Trophoblast cell (in vitro differentiated cells and primary cell): ENCODE measurements around the gene PRODH2.
A peak's percentile ranks its signal among the peaks of the same experiment; 100 is the strongest.

Experiments used
- DNase-seq, 2 donors: peaks; one replicate each; pipeline ENCODE4 v3.0.0-alpha.2; 2016
- H2AFZ ChIP-seq: 2 replicates; pipeline ENCODE4 v1.6.1; 2013; ENCODE audit warnings: low read length, moderate library complexity, mild to moderate bottlenecking; ENCODE audit not compliant: insufficient read depth, poor library complexity
- H2AK5ac ChIP-seq: 2 replicates; pipeline ENCODE4 v1.6.1; 2013; ENCODE audit warnings: mild to moderate bottlenecking, low read length
- H2BK120ac ChIP-seq: 2 replicates; pipeline ENCODE4 v1.6.1; 2013; ENCODE audit warnings: low read length, mild to moderate bottlenecking, moderate library complexity; ENCODE audit not compliant: insufficient read depth, poor library complexity
- H2BK12ac ChIP-seq: 2 replicates; pipeline ENCODE4 v1.6.1; 2013; ENCODE audit warnings: mild to moderate bottlenecking, low read length, moderate library complexity
- H2BK5ac ChIP-seq: 2 replicates; pipeline ENCODE4 v1.6.1; 2013; ENCODE audit warnings: low read length, low read depth, moderate library complexity, mild to moderate bottlenecking; ENCODE audit not compliant: poor library complexity
- H3K14ac ChIP-seq: 2 replicates; pipeline ENCODE4 v1.6.1; 2013; ENCODE audit warnings: mild to moderate bottlenecking, low read length
- H3K18ac ChIP-seq: 2 replicates; pipeline ENCODE4 v1.6.1; 2013; ENCODE audit warnings: mild to moderate bottlenecking, low read length
- H3K23ac ChIP-seq: 2 replicates; pipeline ENCODE4 v1.6.1; 2013; ENCODE audit warnings: low read length
- H3K27ac ChIP-seq: 2 replicates; pipeline ENCODE4 v1.5.1; 2013; ENCODE audit warnings: low read depth, mild to moderate bottlenecking, inconsistent platforms, low read length, moderate library complexity
- H3K27me3 ChIP-seq: 2 replicates; pipeline ENCODE4 v1.6.1; 2013; ENCODE audit warnings: inconsistent platforms, mild to moderate bottlenecking, low read length, moderate library complexity; ENCODE audit not compliant: insufficient read depth
- H3K36me3 ChIP-seq, 2 experiments: 1 replicate in 1 of 2; 2 replicates in 1 of 2; pipeline ENCODE4 v1.6.1; 2013; ENCODE audit warnings: low read length in 2 of 2, mild to moderate bottlenecking in 2 of 2, moderate library complexity in 1 of 2; ENCODE audit not compliant: insufficient read depth in 2 of 2, control insufficient read depth in 1 of 2
- H3K4ac ChIP-seq: 2 replicates; pipeline ENCODE4 v1.6.1; 2013; ENCODE audit warnings: low read depth, mild to moderate bottlenecking, low read length, moderate library complexity
- H3K4me1 ChIP-seq, 2 experiments: 1 replicate in 1 of 2; 2 replicates in 1 of 2; pipeline ENCODE4 v1.6.1; 2013; ENCODE audit warnings: low read length in 2 of 2, mild to moderate bottlenecking in 2 of 2, moderate library complexity in 1 of 2; ENCODE audit not compliant: insufficient read depth in 2 of 2, control insufficient read depth in 1 of 2
- H3K4me2 ChIP-seq: 2 replicates; pipeline ENCODE4 v1.6.1; 2013; ENCODE audit warnings: inconsistent platforms, mild to moderate bottlenecking, low read length, moderate library complexity
- H3K4me3 ChIP-seq: 2 replicates; pipeline ENCODE4 v1.5.1; 2013; ENCODE audit warnings: mild to moderate bottlenecking, low read depth, low read length, inconsistent platforms
- H3K79me1 ChIP-seq: one replicate; pipeline ENCODE4 v1.6.1; 2013; ENCODE audit warnings: low read length
- H3K79me2 ChIP-seq: 2 replicates; pipeline ENCODE4 v1.6.1; 2013; ENCODE audit warnings: low read length, mild to moderate bottlenecking; ENCODE audit not compliant: control insufficient read depth, insufficient read depth, poor library complexity
- H3K9ac ChIP-seq: 2 replicates; pipeline ENCODE4 v1.6.1; 2013; ENCODE audit warnings: mild to moderate bottlenecking, low read length
- H3K9me3 ChIP-seq: 2 replicates; pipeline ENCODE4 v1.6.1; 2013; ENCODE audit warnings: low read depth, mild to moderate bottlenecking, control low read depth, inconsistent platforms, low read length; ENCODE audit not compliant: insufficient read depth
- H4K12ac ChIP-seq: 2 replicates; pipeline ENCODE4 v1.6.1; 2013; ENCODE audit warnings: low read depth, mild to moderate bottlenecking, low read length, moderate library complexity
- H4K8ac ChIP-seq: 2 replicates; pipeline ENCODE4 v1.6.1; 2013; ENCODE audit warnings: low read depth, mild to moderate bottlenecking, low read length, moderate library complexity
- H4K91ac ChIP-seq: one replicate; pipeline ENCODE4 v1.6.1; 2013; ENCODE audit warnings: low read depth, mild to moderate bottlenecking, low read length, moderate library complexity
- WGBS: extraction: QIAGEN DNeasy Blood & Tissue Kit; methylation state at CpG from one replicate; pipeline ENCODE4 v1.1.7; 2013; ENCODE audit warnings: missing lambda C conversion rate; ENCODE audit not compliant: insufficient read length, insufficient coverage; ENCODE audit errors: extremely low coverage; 5-methylcytosine and 5-hydroxymethylcytosine counted together

The PRODH2 gene

DNA sequence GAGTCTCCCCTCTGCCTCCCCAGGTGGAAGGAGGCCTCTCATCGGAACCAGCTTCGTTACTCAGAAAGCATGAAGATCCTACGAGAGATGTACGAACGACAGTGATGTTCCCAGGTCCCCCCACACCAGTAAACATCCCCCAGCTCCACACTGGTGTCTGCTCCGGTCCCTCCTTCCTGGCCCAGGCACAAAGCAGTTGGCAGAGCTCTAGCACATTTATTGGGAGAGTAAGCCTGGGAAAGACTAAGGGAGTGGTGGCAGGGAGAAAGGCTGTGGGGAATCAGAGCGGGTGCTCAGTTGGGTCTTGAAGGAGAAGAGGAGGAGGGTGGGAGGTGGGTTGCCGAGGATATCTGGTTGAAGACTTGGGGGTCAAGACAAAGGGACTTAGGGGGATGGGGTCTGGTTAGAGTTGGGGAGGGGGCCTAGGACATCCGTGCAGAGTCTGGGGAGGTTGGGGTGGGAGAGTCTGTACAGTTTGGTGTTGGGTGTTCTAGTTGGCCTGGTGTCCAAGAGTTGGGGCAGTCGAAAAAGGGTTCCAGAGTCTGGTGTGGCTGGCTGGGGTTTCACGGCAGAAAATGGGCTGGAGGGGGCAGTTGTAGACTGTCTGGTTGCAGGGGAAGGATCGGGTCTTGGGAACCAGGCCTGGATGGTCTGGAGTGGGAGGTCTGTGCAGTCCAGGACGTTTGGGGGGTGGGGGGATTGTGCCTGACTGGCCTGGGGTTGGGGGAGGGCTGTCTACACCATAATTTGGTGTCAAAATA lies 58.1 kb downstream of the PRODH2 start:
- Histone ChIP-seq H3K4me1 (peaks cover 33 to 34% of the 10 kb centered on the region in 2 experiments), H3K23ac (no peak overlapping the region), H2BK120ac (no peak overlapping the region), H3K18ac (no peak overlapping the region), H4K12ac (no peak overlapping the region), H3K27me3 (no peaks in the 10 kb centered on the region), H3K79me2 (peaks cover 8% of the 10 kb centered on the region), H2AK5ac (no peak overlapping the region), H2BK12ac (no peak overlapping the region), H3K9ac (no peak overlapping the region), H3K9me3 (peaks cover 4% of the 10 kb centered on the region), H3K79me1 (peaks cover 30% of the 10 kb centered on the region), H3K4me3 (no peak overlapping the region), H3K4ac (no peak overlapping the region), H3K14ac (no peak overlapping the region), H3K27ac (peak overlapping the region; percentile 25), H2BK5ac (no peak overlapping the region), H2AFZ (no peak overlapping the region), H4K8ac (no peak overlapping the region), H3K36me3 (peaks cover 33 to 37% of the 10 kb centered on the region in 2 experiments), H3K4me2 (no peak overlapping the region), H4K91ac (peak overlapping the region; percentile 23)
- WGBS = no CpG with 5 or more reads among the region's 13 CpGs
- no peak for DNase-seq

DNA sequence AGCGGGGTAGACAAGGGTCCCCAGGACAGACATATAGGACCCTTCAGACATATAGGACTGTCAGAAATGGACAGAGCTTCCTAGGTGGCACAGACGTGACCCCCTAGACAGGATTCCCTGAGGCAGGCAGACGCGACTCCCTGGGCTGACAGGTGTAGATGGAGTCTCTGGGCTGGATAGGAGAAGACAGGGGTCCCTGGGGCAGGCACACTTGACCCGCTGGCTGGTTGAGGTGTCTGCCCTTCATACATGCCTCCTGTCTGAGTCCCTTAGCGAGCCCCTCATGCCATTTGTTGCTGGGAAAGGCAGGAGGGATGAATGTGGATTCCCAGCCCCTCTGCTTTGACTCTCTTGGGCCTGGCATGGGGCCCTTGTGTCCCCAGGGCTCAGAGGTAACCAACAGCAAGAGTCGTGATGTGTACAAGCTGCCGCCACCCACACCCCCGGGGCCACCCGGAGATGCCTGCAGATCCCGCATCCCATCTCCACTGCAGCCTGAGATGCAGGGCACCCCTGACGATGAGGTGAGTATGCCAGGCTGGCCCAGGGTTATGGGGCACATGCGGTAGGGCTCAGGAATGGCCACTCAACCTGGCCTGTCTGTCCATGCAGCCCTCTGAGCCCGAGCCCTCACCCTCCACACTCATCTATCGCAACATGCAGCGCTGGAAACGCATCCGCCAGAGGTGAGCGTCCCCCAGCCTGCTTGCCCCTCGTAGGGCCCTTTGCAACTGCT lies 58.8 kb downstream of the PRODH2 start:
- Histone ChIP-seq H3K4me3 (no peak overlapping the region), H3K4ac (no peak overlapping the region), H3K4me2 (no peak overlapping the region), H3K9ac (no peak overlapping the region), H3K36me3 (peaks cover 32 to 37% of the 10 kb centered on the region in 2 experiments), H2AK5ac (no peak overlapping the region), H2BK12ac (no peak overlapping the region), H3K18ac (no peak overlapping the region), H3K23ac (no peak overlapping the region), H4K8ac (no peak overlapping the region), H3K9me3 (peaks cover 4% of the 10 kb centered on the region), H2BK120ac (no peak overlapping the region), H2AFZ (no peak overlapping the region), H3K4me1 (peaks cover 29 to 33% of the 10 kb centered on the region in 2 experiments), H3K79me1 (peaks cover 29% of the 10 kb centered on the region), H3K27ac (no peak overlapping the region), H3K14ac (no peak overlapping the region), H4K12ac (no peak overlapping the region), H2BK5ac (no peak overlapping the region), H3K27me3 (no peaks in the 10 kb centered on the region), H3K79me2 (peaks cover 11% of the 10 kb centered on the region), H4K91ac (no peak overlapping the region)
- no peak for DNase-seq
- WGBS = no CpG with 5 or more reads among the region's 20 CpGs

DNA sequence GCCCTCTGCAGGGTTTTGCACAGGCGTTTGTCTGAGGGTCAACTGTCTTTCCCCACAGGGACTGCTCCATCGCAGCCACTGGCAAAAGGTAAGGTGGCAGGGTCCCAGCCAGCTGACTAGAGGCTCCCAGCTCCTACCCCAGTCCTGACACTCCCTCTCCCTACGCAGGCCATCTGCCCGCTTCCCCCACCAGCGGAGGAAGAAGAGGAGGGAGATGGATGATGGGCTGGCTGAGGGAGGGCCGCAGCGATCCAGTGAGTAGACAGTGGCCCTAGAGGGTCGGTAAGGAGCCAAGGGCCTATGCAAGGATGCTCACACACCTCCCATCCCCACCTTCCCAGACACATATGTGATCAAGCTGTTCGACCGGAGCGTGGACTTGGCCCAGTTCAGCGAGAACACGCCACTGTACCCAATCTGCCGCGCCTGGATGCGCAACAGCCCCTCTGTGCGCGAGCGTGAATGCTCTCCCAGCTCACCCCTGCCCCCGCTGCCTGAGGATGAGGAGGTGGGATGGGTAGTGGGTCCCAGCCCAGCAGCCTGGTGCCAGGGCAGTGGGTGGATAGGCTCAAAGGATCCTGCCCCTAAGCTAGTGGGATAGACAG lies 59.8 kb downstream of the PRODH2 start:
- H3K36me3 ChIP-seq = peaks cover 32 to 37% of the 10 kb centered on the region in 2 experiments
- no peaks in the 10 kb centered on the region for H3K27me3 ChIP-seq
- H2BK5ac ChIP-seq = no peak overlapping the region
- H2BK12ac ChIP-seq = no peak overlapping the region
- H2BK120ac ChIP-seq = no peak overlapping the region
- peaks cover 28 to 31% of the 10 kb centered on the region in 2 experiments for H3K4me1 ChIP-seq
- no peak overlapping the region for H3K9ac ChIP-seq
- no peak overlapping the region for H3K4me3 ChIP-seq
- no peak for DNase-seq
- no peak overlapping the region for H3K4me2 ChIP-seq
- H2AFZ ChIP-seq = no peak overlapping the region
- H2AK5ac ChIP-seq = no peak overlapping the region
- no peak overlapping the region for H3K23ac ChIP-seq
- H3K9me3 ChIP-seq = peaks cover 4% of the 10 kb centered on the region
- no peak overlapping the region for H3K27ac ChIP-seq
- H3K14ac ChIP-seq = no peak overlapping the region
- peaks cover 12% of the 10 kb centered on the region for H3K79me2 ChIP-seq
- no peak overlapping the region for H4K8ac ChIP-seq
- no peak overlapping the region for H3K4ac ChIP-seq
- H4K12ac ChIP-seq = no peak overlapping the region
- no peak overlapping the region for H4K91ac ChIP-seq
- H3K79me1 ChIP-seq = peaks cover 28% of the 10 kb centered on the region
- WGBS = no CpG with 5 or more reads among the region's 20 CpGs
- no peak overlapping the region for H3K18ac ChIP-seq

DNA sequence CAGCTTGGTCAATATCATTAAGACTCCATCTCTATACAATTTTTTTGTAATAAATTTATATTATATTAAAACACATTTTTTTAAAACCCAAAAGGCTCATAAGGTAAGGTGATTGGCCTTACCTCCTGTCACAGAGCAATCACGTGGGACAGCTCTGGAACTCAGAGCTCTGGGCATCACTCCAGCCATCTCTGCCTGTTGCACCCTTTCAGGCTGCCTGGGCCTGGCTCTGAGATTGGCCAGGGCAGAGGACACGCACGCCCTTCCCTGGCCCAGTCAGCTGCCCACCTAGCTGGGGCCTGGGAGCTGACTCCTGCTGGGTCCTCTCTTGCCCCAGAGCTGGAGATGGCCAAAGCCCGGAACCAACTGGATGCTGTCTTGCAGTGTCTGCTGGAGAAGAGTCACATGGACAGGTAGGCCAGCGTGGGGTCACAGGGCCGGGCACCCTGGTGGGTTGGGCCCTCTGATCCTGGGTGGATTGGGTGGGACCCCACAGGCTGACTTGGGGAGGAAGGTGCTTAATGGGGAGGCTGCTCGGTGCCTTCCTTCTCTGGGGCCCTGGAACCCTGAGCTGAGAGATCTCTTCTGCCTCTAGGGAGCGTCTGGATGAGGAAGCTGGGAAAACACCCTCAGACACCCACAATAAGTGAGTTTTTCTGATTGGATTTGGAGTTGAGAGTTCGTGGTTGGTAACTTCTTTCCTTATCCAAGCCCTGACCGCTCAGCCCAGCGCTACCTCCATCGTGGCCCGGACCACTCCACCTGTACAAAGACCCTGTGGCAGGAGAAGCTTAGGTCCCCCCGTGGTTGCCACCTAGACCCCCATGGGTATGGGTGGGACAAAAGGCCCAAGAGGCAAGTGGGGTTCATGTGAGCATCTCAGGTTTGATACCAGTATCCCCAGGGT lies 60.6 kb downstream of the PRODH2 start:
- no peak overlapping the region for H2AFZ ChIP-seq
- H3K27ac ChIP-seq = no peak overlapping the region
- peaks cover 12% of the 10 kb centered on the region for H3K79me2 ChIP-seq
- no peak overlapping the region for H3K23ac ChIP-seq
- no peak overlapping the region for H2BK12ac ChIP-seq
- peaks cover 4% of the 10 kb centered on the region for H3K9me3 ChIP-seq
- H3K4me1 ChIP-seq = peaks cover 27 to 31% of the 10 kb centered on the region in 2 experiments
- WGBS = no CpG with 5 or more reads among the region's 14 CpGs
- no peaks in the 10 kb centered on the region for H3K27me3 ChIP-seq
- no peak overlapping the region for H2BK5ac ChIP-seq
- H3K9ac ChIP-seq = no peak overlapping the region
- H3K36me3 ChIP-seq = peaks cover 32 to 37% of the 10 kb centered on the region in 2 experiments
- no peak overlapping the region for H4K12ac ChIP-seq
- no peak overlapping the region for H4K8ac ChIP-seq
- no peak overlapping the region for H3K4me2 ChIP-seq
- no peak for DNase-seq
- H2AK5ac ChIP-seq = no peak overlapping the region
- H3K18ac ChIP-seq = peak overlapping the region; percentile 63
- H2BK120ac ChIP-seq = no peak overlapping the region
- H3K14ac ChIP-seq = no peak overlapping the region
- H4K91ac ChIP-seq = no peak overlapping the region
- H3K4me3 ChIP-seq = no peak overlapping the region
- H3K79me1 ChIP-seq = peaks cover 25% of the 10 kb centered on the region
- no peak overlapping the region for H3K4ac ChIP-seq
